Measurements from ENCODE around the gene PITPNM3.

DNA sequence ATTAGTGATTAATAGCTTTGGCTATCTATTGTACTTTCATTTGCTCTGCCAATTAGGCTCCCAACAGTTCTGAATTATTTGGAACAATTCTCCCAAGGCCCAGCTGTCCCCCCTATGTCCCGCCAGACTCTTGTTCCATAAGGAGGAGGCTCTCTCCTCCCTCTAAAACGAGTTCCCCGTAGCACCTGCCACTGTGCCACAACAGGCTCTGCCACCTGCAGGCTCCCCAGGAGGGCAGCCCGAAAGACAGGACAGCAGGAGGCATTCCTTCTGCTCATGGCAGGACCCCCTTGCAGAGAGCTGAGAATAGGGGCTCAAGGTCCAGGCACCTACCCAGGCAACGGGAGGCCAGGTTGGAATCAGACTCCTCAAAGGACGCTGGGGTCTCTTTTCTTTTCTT is 9.0 kb downstream of the PITPNM3 start:
- TF ChIP-seq, protein P1, sequence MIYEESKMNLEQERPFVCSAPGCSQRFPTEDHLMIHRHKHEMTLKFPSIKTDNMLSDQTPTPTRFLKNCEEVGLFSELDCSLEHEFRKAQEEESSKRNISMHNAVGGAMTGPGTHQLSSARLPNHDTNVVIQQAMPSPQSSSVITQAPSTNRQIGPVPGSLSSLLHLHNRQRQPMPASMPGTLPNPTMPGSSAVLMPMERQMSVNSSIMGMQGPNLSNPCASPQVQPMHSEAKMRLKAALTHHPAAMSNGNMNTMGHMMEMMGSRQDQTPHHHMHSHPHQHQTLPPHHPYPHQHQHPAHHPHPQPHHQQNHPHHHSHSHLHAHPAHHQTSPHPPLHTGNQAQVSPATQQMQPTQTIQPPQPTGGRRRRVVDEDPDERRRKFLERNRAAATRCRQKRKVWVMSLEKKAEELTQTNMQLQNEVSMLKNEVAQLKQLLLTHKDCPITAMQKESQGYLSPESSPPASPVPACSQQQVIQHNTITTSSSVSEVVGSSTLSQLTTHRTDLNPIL (CRISPR knock-in tag; IDR thresholded peaks at IDR 0.05; ENCODE audit: low read depth), result no peak
- TF ChIP-seq ARNTL (CRISPR knock-in tag; IDR thresholded peaks at IDR 0.05; ENCODE audit: borderline replicate concordance, low read depth) (no peak), CSDC2 (CRISPR knock-in tag; IDR thresholded peaks at IDR 0.05) (no peak), ZFP30 (CRISPR knock-in tag; IDR thresholded peaks at IDR 0.05) (no peak), ZNF8 (CRISPR knock-in tag; IDR thresholded peaks at IDR 0.05) (no peak)
- TF ChIP-seq, protein P2, sequence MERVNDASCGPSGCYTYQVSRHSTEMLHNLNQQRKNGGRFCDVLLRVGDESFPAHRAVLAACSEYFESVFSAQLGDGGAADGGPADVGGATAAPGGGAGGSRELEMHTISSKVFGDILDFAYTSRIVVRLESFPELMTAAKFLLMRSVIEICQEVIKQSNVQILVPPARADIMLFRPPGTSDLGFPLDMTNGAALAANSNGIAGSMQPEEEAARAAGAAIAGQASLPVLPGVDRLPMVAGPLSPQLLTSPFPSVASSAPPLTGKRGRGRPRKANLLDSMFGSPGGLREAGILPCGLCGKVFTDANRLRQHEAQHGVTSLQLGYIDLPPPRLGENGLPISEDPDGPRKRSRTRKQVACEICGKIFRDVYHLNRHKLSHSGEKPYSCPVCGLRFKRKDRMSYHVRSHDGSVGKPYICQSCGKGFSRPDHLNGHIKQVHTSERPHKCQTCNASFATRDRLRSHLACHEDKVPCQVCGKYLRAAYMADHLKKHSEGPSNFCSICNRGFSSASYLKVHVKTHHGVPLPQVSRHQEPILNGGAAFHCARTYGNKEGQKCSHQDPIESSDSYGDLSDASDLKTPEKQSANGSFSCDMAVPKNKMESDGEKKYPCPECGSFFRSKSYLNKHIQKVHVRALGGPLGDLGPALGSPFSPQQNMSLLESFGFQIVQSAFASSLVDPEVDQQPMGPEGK (CRISPR knock-in tag; IDR thresholded peaks at IDR 0.05; ENCODE audit: borderline replicate concordance), result no peak

Measured in SK-N-SH treated with all-trans-retinoic acid at 6 μM for 48 hours (cell line).